Fibroblast of upper back skin (primary cell): ENCODE data around the gene POMT2.

ENCODE experiments used
- DNase-seq: peaks from one replicate; pipeline ENCODE4 v3.0.0-alpha.2; 2013

The POMT2 gene

DNA sequence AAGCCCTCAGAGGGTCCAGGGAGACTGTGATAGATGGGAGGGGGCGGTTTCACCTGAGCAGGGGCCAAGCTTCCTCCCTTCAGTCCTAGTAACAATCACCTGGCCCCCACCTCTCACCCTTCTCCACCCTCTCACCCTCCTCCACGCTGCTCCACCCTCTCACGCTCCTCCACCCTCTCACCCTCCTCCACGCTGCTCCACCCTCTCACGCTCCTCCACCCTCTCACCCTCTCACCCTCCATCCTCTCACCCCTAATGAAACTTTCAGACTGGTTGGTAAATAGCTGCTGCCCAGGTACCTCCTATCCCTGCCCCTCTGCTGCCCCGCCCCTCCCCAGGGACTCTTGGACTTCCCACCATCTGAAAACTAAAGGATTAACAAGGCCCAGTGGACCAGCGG lies 83.9 kb downstream of the POMT2 start:
- no peak for DNase-seq

DNA sequence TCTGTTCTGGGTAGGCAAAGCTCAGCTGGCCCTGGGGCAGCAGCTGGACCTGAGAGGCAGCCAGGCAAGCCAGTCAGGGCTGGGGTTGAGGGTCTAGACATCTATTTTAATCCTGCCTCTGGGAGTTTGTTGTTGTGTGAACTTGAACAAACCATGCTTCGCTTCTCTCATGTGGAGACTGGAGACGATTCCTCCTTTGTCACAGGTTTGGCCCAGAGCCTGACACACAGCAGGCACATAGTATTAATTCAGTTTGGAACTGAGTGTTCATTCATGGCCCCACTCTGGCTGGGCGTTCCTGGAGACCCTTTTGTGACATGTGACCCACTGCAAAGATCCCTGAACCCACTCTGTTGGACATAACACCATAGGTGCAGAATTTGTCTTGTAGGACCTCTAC lies 89.0 kb downstream of the POMT2 start:
- no peak for DNase-seq

DNA sequence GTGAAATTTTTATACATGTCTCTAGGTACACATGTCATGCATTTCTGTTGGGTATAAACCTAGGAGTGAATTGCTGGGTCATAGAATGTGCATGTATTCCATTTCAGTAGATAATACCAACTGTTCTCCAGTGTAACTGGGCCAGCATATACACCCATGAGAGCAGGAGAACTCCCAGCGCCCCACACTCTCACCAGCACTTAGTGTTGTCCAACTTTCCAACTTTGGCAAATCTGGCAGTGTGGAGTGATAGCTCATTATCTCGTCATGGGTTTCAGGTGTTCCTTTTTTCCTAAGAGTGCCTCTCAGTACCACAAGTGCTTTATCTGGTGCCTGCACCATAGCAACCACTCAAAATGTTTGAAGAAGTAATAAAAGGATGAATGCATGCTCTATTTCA lies 89.8 kb downstream of the POMT2 start:
- DNase-seq, result no peak

DNA sequence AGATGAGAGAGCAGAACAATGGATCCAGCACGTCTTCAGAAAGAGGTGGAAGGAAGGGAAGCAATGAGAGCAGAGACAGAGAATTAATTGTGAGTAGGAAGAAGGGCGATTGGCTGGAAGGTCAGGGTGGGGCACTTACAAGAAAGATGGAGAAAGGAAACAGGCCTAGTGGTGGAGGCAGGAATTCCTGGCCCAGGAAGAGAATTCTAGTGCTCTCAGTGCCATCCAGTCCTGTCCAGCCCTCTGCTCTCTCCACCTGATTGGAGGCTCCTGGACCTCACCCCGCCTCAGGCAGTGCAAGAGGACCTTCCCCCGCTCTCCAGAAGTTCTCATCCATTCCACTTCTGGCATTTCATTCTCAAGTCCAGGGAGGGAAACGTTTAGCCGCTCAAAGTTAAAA lies 92.6 kb downstream of the POMT2 start:
- no peak for DNase-seq

DNA sequence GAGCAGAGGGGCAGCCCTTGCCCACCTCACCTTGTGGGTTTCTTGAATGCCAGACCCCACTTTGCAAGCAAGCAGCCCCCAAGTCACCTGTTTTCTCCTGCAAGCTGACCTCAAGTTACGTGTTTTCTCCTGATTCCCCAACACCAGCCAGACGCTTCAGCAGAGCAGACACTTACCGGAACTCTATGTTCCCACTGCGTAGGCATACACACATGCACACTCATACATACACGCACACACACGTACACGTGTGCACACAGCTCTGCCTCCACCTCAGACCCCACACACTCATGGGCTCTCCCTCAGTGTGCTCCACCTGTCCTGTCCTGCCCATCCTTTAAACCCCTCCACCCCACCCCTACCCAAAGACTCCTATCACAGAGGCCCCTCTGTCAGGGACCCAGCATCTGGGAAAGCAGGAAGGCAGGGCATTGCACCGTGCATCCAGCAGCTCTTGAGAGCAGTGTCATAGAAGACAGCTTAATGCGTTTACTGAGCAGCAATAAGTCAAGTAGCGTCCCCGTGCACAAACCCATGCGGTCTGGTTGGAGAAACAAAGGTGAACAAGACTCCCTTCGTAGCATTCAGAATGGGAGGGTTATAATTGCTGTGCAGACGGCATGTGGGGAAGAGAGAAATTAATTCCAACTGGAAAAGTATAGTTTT lies 94.7 kb downstream of the POMT2 start:
- DNase-seq, result no peak

DNA sequence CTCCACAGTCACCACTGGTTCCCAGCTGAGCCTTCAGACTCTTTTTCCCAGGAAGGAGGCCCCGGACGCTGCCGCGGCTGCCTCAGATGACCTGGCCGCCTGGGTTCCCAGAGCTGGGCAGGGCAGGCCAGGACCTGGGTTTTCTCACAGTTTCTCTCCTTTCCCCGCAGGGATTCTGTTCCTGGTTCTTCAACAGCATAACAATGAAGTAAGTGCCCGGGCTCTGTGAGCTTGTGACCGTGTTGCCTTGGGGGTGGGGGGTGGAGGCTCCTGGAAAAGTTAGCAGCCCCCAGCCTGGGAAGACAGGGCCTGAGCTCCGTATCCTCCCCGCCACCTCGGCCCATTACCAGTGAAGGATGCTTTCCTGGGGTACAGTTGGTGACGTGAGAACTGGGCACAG lies 95.4 kb downstream of the POMT2 start:
- DNase-seq, result no peak
